HL-60 (cell line): Measurements from ENCODE around the gene HPCAL1.

ENCODE experiments used
- TF ChIP-seq, protein P1 (sequence below): IDR thresholded peaks from 2 replicates; pipeline ENCODE4 v1.6.1; 2012; ENCODE audit warnings: low read depth; ENCODE audit not compliant: insufficient replicate concordance
- TF ChIP-seq, protein P2 (sequence below): IDR thresholded peaks from one replicate; pipeline ENCODE4 v1.5.1; 2011; ENCODE audit warnings: low read length, control low read depth, inconsistent platforms; ENCODE audit not compliant: insufficient read depth

DNA sequence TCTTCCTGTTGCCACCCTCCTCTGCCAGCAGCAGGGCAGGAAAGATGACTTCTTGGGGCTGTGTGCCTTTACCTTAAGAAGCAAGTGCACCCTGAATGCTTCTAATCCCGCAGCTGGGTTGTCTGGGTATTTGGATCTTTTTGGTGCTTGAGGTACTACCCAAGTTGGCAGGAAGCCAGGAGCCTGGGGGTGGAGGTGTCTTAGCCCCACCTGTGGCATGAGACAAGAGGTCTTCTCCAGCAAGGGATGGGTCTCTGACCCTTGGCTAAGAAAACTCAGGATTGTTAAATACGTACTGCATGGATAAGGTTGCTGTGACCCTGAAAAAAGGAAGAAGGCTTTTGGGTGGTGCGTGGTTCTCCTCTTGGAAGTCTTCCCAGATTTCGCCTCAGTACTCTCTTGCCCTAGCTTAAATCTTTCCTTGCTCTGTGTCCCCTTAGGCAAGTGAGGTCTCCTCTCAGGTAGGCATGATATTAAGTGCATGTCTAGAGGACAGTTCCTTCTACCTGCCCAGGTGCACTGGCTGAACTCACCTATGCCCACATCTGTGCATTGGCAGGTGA lies 4.3 kb downstream of the HPCAL1 start:
- TF ChIP-seq, protein P1, sequence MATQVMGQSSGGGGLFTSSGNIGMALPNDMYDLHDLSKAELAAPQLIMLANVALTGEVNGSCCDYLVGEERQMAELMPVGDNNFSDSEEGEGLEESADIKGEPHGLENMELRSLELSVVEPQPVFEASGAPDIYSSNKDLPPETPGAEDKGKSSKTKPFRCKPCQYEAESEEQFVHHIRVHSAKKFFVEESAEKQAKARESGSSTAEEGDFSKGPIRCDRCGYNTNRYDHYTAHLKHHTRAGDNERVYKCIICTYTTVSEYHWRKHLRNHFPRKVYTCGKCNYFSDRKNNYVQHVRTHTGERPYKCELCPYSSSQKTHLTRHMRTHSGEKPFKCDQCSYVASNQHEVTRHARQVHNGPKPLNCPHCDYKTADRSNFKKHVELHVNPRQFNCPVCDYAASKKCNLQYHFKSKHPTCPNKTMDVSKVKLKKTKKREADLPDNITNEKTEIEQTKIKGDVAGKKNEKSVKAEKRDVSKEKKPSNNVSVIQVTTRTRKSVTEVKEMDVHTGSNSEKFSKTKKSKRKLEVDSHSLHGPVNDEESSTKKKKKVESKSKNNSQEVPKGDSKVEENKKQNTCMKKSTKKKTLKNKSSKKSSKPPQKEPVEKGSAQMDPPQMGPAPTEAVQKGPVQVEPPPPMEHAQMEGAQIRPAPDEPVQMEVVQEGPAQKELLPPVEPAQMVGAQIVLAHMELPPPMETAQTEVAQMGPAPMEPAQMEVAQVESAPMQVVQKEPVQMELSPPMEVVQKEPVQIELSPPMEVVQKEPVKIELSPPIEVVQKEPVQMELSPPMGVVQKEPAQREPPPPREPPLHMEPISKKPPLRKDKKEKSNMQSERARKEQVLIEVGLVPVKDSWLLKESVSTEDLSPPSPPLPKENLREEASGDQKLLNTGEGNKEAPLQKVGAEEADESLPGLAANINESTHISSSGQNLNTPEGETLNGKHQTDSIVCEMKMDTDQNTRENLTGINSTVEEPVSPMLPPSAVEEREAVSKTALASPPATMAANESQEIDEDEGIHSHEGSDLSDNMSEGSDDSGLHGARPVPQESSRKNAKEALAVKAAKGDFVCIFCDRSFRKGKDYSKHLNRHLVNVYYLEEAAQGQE: no peak
- TF ChIP-seq, protein P2, sequence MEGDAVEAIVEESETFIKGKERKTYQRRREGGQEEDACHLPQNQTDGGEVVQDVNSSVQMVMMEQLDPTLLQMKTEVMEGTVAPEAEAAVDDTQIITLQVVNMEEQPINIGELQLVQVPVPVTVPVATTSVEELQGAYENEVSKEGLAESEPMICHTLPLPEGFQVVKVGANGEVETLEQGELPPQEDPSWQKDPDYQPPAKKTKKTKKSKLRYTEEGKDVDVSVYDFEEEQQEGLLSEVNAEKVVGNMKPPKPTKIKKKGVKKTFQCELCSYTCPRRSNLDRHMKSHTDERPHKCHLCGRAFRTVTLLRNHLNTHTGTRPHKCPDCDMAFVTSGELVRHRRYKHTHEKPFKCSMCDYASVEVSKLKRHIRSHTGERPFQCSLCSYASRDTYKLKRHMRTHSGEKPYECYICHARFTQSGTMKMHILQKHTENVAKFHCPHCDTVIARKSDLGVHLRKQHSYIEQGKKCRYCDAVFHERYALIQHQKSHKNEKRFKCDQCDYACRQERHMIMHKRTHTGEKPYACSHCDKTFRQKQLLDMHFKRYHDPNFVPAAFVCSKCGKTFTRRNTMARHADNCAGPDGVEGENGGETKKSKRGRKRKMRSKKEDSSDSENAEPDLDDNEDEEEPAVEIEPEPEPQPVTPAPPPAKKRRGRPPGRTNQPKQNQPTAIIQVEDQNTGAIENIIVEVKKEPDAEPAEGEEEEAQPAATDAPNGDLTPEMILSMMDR: no peak
